HG03108 (cell line): ENCODE results near the gene IQSEC3.
"Not testable (repeated sequence)": the region's sequence is repeated elsewhere in the genome, so short reads cannot be mapped to it uniquely, and the experiment has no call there.

Experiments used
- ATAC-seq: cut with Tn5 transposase; IDR thresholded peaks from one replicate; pipeline ENCODE4 v1.9.1; 2021; ENCODE audit warnings: moderate library complexity; ENCODE audit not compliant: unreplicated experiment

IQSEC3 gene

GRCh38 chr12:133616-134232, 67.2 kb downstream of the IQSEC3 start:
- ATAC-seq, result not testable (repeated sequence)

- no peak for ATAC-seq
Measured at GRCh38 chr12:135138-135537, 68.6 kb downstream of the IQSEC3 start.

- no peak for ATAC-seq
Measured at GRCh38 chr12:138171-138897, 71.8 kb downstream of the IQSEC3 start.

- ATAC-seq, result no peak
Measured at GRCh38 chr12:138898-139534, 72.4 kb downstream of the IQSEC3 start.

- ATAC-seq, result no peak
Measured at GRCh38 chr12:139585-139984, 73.0 kb downstream of the IQSEC3 start.

GRCh38 chr12:140162-140561, 73.6 kb downstream of the IQSEC3 start:
- no peak for ATAC-seq

GRCh38 chr12:143964-144649, 77.5 kb downstream of the IQSEC3 start:
- ATAC-seq, result no peak

- no peak for ATAC-seq
Measured at GRCh38 chr12:144650-145284, 78.2 kb downstream of the IQSEC3 start.

GRCh38 chr12:145369-145960, 78.9 kb downstream of the IQSEC3 start:
- no peak for ATAC-seq

- no peak for ATAC-seq
Measured at GRCh38 chr12:147242-147641, 80.7 kb downstream of the IQSEC3 start.

GRCh38 chr12:148676-149416, 82.3 kb downstream of the IQSEC3 start:
- ATAC-seq, result no peak

- ATAC-seq, result no peak
Measured at GRCh38 chr12:151579-151978, 85.0 kb downstream of the IQSEC3 start.

- no peak for ATAC-seq
Measured at GRCh38 chr12:152440-152839, 85.9 kb downstream of the IQSEC3 start.

GRCh38 chr12:153080-153746, 86.6 kb downstream of the IQSEC3 start:
- no peak for ATAC-seq

- no peak for ATAC-seq
Measured at GRCh38 chr12:154058-154457, 87.5 kb downstream of the IQSEC3 start.

- no peak for ATAC-seq
Measured at GRCh38 chr12:155006-155405, 88.4 kb downstream of the IQSEC3 start.

- ATAC-seq, result no peak
Measured at GRCh38 chr12:155646-156045, 89.1 kb downstream of the IQSEC3 start.

- no peak for ATAC-seq
Measured at GRCh38 chr12:156945-157344, 90.4 kb downstream of the IQSEC3 start.

GRCh38 chr12:157644-158043, 91.1 kb downstream of the IQSEC3 start:
- no peak for ATAC-seq
